Dedifferentiated amniotic fluid mesenchymal stem cell (primary cell): ENCODE measurements around the gene MLXIP.
"Not testable (repeated sequence)": the region's sequence is repeated elsewhere in the genome, so short reads cannot be mapped to it uniquely, and the experiment has no call there.

Experiments
- DNase-seq: peaks from one replicate; pipeline ENCODE4 v3.0.0-alpha.2; 2016; ENCODE audit errors: extremely low spot score

Gene MLXIP, protein sequence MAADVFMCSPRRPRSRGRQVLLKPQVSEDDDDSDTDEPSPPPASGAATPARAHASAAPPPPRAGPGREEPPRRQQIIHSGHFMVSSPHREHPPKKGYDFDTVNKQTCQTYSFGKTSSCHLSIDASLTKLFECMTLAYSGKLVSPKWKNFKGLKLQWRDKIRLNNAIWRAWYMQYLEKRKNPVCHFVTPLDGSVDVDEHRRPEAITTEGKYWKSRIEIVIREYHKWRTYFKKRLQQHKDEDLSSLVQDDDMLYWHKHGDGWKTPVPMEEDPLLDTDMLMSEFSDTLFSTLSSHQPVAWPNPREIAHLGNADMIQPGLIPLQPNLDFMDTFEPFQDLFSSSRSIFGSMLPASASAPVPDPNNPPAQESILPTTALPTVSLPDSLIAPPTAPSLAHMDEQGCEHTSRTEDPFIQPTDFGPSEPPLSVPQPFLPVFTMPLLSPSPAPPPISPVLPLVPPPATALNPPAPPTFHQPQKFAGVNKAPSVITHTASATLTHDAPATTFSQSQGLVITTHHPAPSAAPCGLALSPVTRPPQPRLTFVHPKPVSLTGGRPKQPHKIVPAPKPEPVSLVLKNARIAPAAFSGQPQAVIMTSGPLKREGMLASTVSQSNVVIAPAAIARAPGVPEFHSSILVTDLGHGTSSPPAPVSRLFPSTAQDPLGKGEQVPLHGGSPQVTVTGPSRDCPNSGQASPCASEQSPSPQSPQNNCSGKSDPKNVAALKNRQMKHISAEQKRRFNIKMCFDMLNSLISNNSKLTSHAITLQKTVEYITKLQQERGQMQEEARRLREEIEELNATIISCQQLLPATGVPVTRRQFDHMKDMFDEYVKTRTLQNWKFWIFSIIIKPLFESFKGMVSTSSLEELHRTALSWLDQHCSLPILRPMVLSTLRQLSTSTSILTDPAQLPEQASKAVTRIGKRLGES

DNA sequence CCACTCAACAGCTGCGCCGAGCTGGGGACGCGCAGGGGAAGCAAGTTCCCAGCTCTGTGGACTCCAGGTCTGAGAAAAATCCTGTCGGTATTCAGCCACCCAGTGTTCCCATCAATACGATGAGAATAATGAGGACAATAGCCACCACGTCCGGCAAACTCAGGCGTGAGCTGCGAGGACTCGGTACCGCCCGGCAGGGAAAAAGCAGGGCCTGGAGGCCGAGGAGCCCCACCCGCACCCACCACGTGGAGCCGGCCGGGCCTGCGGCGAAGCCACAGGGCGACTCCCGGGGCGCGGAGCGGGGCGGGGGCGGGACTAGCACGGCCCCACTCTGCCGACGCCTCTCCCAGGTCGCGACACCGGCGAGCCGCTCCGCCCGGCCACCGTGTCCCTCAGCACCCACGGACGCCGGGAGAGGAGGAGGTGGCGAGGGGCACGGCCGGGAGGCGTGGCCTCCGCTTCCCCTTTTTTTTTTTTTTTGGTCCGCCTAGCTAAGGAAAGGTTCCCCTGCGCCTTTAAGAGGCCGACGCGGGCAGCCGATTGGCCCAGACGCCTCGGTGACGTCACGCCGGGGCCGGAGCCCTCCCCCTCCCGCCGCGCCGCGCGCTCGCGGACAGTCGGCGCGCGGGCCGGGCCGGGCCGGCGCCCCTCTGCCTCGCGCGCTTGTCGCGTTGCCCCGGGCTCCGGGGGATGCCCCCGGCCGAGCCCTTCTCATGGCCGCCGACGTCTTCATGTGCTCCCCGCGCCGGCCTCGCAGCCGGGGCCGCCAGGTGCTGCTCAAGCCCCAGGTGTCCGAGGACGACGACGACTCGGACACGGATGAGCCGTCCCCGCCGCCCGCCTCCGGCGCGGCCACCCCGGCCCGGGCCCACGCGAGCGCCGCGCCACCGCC is at the start of gene MLXIP:
Gene MLXIP (plus strand): TSS at position 616 of the 892 bp plus-strand sequence. CDS start 98 bp downstream, at position 714.
- DNase-seq: peak; percentile 90

DNA sequence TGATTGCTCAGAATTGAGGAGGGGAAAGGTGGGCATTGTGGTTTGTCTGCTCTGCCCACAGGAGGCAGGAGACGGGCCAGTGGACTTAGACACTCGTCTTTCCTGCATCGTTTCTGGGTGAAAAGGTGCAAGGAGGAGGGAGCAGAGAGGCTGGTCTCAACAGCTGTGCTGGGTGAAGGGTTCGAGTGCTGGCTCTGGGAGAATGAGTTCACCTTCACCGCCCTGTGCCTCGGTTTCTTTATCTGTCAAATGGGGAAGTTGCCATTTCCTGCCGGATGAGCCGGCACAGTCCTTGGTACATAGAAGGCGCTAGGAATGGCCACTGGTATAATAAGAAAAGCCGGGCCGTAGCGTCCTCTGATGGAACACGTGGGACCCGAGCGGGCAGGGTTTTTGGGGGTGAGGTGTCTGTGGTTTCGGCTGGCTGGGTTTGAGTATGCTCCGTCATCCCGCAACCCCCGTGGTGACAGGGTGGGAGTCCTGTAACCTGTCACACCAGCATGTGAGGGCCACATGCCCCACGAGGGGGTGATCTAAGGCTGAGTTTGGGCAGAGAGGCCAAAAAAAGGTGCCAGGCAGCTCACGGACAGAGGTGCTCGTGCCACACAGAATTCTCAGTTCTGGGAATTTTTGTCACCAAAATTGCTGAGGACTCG is 49.5 kb upstream of the MLXIP start:
- no peak for DNase-seq

DNA sequence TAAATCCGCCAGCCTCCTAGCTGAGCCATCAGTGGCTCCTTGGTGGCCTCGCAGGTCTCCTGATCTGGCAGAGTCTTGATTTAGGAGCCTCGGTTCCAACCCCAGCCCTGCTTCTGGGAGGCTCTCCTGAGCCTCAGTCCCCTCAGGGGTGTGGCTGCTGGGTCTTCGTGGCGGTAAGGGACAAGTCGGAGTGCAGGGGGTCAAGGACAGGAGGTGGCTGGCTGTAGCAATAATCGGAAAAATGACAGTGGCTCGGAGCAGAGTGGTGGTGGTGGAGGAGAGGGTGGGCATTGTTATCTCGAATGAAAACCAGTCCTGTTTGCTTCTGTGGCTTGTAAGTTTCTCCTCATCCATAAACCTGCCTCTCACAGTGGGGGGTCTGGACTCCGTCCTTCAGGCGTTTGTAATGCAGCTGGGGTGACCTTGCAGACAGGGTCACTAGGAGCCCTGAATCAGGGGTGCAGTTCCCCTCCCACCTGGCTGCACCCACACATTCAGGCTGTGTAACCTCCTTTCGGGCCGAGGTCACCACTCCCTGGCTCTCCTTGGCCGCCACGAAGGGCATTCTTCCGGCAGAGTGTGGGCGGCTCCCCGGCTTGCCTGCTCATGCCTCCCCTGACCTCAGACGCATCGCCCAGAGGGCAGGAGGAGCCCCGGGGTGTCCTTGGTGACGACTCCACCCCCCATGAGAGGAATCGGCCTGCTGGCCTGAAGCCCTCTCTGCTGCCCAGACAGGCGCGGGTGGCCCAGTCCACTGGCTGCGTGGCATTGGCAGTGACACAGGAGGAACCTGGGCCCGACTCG is 48.7 kb upstream of the MLXIP start:
- no peak for DNase-seq

DNA sequence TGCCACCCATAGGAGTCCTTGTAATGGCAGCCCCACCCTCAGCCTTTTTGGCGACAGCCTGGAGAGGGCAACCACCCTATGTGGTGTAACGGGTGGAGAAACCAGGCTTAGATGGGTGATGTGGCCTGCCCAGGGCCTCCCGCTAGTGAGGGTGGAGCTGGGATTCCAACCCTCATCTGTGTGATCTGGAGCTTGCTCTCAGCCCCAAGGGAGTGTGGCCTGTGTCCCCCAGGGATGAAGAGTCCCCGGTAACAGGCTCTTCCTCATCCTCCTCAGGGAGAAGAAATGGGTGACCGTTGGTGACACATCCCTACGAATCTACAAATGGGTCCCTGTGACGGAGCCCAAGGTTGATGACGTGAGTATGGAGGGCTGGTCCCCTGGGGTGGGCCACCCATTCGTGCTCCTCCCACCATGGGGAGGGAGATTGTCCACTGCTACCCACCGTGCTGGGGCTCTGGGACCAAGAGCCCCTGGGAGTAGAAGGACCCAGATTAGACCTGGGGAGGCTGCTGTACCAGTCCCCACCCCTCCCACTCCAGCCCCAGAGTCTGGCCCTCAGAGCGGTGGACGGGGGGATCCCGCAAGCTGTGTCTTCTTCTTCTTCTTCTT is 48.0 kb upstream of the MLXIP start:
- no peak for DNase-seq

DNA sequence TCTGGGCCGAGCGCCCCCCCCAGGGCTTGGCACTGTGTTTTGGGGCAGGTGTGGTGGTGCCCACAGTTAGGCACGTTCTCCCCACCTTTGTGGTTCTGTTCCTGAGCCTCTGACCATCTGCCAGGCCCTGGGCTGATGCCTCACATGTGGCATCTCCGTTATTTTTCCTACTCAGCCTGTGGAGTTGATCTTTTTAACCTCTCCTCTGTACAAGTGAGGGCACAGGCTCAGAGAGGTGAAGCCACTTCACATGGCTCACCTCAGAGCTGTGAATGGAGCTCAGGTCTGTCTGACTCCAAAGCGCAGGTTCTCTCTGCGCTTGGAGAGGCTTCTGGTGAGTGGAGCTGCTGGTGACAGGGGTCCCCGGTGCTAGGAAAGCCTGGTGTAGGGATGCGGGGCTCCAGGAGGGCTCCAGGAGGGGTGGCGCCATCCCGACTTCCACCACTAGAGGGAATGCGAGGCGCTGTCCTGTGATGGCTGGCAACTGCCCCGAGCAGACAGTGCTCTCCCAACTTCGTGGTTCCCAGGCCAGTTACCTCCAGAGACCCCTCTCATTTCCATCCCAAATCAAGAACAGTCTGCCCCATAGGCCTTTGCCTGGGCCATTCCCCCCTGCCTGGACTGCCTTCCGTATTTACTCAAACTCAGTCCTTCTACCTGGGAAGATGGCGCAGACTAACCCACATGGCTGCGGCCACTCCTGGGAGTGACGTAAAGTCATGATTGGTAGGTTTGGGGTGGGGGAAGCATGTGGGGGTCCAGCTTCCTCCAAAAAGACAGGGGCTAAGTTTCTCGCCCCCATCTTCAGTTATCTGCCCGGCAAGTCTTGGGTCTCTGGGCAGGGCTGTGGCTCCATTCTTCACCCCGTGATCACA is 47.0 kb upstream of the MLXIP start:
- no peak for DNase-seq

DNA sequence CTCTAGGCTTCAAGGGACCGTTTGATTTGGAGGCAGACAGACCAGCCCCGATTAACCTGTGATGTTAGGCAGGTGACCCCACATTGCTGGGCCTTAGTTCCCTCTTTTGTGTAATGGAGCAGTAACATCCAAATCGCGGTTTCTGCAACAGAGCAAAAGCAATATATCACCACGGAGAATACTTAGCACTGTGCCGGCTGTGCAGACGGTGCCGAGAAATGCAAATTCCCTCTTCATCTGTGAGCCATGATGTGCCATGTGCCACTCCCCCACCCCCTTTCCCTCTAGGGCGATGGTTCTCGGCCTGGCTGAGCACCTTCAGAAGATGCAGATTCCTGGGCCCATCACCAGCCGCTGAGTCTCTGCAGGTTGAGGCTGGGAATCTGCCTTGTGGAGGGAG is 46.0 kb upstream of the MLXIP start:
- no peak for DNase-seq

DNA sequence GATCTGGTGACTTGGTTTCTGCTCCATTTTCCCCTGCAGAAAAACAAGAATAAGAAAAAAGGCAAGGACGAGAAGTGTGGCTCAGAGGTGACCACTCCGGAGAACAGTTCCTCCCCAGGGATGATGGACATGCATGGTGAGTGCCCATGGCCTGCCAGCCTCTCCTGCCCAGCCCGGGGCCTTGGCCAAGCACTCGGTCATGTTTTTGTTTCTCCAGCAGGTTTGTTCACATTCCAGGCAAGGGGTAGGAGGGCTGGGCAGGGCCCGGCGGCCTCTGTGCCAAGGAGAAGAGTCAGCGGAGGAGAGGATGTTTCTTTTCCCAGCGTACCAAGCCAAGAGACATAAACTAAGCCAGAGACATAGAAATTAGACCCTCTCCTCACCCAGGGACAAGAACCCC is 43.3 kb upstream of the MLXIP start:
- DNase-seq: no peak

DNA sequence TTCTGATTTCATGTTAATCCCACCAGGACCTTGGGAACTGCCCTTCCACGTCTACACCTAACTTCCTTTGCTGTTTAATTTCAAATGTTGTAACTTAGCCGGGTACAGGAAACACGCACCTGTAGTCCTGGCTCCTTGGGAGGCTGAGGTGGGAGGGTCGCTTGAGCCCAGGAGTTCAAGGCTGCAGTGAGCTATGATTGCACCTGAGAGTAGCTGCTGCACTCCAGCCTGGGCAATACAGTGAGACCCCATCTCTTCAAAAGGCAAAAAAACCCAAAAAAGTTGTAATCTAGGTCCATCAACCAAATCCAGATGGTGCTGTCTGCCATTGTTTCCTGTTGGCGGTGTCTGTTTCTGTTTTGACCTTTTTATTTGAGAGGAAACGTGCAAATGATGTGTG is 42.4 kb upstream of the MLXIP start:
- no peak for DNase-seq

DNA sequence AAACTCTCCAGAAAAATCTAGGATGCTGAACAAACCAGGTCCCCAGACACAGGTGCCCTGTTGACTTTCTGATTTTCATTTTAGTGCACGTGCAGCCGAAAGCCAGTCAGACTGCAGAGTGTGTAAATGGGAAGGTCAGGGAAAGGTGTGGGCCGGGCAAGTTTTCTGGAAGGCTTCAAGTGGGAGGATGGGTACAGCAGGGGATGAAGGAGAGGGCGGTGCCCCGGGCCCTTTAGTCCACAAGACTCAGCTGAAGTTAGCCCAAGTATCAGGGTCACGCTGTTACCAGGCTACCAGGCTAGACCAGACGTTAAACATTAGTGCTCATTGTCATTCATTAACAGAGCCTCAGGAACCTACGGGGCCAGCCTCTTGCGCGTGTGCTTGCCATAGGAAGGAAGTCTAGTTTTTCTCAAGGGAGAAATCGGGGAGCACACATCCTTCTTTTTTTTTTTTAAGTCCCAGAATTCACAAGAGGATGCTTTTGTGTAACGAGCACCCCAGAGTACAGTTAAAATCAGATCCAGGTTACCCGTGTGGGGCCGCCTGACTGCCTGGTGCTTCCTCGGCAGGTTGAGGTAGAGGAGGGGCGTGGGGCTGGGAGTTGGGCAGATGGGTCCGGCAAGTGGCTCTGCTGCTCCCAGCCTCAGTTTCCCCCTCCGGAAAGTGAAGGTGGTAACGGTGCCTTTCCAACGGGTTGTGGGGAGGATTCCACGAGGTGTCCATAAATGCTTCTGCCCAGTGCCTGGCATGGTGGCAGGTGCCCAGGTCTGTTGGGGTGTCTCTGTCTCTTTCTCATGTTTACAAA is 37.8 kb upstream of the MLXIP start:
- DNase-seq: no peak

DNA sequence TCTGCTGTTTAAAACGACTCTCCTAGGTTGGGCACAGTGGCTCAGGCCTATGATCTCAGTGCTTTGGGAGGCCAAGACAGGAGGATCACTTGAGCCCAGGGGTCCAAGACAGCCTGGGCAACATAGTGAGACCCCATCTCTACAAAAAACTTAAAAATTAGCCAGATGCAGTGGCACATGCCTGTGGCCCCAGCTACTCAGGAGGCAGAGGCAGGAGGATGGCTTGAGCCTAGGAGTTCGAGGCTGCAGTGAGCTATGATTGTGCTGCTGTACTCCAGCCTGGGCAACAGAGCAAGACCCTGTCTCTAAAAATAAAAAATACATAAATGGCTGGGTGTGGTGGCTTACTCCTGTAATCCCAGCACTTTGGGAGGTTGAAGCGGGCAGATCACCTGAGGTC is 37.1 kb upstream of the MLXIP start:
- DNase-seq: not testable (repeated sequence)

DNA sequence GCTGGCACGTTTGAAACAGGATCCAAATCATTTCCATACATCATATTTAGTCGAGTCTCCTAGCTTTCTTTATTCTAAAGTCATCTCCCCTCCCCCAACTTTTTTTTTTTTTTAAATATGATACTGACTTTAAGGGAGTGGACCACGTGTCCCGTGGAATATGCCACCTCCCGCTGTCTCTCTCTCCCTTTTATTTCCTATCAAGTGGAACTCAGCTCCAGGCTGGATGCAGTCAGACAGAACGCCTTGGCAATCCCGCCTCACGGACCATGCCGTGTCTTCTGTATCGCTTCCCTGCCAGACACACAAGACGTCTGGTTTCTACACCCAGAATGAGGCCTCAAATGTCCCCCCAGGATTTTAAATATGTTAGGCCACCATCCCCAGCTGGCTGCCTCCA is 35.6 kb upstream of the MLXIP start:
- DNase-seq: no peak

DNA sequence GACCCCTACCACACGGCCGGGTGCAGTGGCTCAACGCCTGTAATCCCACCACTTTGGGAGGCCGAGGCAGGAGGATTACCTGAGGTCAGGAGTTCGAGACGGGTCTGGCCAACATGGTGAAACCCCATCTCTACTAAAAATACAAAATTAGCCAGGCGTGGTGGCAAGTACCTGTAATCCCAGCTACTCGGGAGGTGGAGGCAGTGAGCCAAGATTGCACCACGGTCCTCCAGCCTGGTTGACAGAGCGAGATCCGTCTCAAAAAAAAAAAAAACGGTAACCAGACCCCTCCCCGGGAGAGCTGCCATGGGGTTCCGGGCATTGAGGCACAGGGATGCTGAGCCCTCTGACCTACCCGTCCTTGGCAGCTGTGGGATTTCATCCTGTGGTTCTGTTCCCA is 35.1 kb upstream of the MLXIP start:
- DNase-seq: no peak

DNA sequence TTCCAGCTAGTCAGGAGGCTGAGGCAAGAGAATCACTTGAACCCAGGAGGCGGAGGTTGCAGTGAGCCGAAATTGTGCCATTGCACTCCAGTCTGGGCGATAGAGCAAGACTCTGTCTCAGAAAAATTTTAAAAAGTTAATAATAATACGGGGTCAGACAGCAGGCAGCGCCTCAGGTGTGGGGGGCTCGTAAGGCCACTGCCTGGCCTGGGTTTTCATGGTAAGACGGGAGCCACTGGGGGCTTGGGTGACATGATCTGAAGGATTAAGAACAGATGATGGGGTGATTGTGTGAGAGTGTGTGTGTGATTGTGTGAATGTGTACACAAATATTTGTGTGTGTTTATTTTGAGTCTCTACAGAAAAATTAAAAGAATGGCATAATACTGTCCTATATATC is 33.3 kb upstream of the MLXIP start:
- DNase-seq: no peak

DNA sequence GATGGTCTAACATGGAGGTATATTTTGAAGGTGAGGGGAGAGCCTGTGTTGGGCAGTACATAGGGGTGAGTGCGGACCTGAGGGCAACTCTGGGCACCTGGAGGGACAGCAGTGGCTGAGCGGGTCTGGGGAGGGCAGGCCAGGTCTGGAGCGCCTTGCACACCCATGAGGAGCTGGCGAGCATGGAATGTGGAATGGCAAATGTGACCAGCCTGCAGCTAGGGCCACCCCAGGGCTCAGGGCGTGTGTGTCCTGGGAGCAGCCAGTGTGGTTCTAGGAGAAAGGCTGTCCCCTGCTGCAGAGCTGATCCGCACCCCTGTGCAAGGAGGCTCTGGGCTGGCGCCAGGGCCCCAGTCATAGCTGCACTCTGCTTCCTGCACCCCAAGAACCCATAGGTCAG is 32.4 kb upstream of the MLXIP start:
- DNase-seq: no peak

DNA sequence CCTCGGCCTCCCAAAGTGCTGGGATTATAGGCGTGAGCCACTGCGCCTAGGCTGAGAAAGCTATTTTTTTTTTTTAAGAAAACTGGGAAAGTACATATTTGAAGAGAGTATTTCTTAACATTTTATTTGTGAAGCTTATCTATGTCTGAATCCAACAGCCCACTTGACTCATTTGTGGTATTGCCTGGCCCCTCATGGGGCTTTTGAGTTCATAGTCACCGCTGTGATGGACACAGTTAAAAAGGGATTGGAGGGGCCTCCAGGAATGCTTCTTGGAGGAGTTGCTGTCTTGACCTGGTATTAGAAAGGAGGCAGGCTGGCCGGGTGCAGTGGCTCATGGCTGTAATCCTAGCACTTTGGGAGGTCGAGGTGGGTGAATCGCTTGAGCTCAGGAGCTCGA is 30.4 kb upstream of the MLXIP start:
- no peak for DNase-seq

DNA sequence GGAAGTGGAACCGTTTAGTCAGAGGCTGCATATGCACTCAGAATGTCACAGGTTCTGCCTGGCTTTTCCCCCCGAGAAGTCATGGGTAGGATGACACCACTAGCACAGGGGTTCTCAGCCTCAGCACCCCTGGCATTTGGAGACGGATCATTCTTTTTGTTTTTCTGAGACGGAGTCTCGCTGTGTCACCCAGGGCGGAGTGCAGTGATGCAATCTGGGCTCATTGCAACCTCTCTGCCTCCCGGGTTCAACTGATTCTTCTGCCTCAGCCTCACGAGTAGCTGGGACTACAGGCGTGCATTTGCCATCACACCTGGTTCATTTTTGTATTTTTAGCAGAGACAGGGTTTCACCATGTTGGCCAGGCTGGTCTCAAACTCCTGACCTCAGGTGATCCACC is 28.7 kb upstream of the MLXIP start:
- no peak for DNase-seq

DNA sequence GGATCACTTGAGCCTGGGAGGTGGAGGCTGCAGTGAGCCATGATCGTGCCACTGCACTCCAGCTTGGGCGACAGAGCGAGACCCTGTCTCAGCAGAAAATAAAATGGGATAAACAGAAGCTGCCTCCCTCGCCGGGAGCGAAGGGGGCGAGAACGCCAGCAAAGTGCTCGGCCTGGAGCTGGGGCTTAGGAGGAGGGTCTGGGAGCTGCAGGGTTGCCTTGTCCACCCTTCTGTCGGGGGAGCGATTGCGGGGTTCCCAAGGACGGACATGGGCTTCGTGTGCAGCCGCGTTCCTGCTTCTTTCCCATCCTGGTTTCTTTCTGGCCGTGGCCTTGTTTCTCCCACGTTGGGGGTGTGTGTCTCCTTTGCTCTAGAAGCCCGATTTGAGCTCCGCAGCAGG is 27.9 kb upstream of the MLXIP start:
- DNase-seq: no peak

DNA sequence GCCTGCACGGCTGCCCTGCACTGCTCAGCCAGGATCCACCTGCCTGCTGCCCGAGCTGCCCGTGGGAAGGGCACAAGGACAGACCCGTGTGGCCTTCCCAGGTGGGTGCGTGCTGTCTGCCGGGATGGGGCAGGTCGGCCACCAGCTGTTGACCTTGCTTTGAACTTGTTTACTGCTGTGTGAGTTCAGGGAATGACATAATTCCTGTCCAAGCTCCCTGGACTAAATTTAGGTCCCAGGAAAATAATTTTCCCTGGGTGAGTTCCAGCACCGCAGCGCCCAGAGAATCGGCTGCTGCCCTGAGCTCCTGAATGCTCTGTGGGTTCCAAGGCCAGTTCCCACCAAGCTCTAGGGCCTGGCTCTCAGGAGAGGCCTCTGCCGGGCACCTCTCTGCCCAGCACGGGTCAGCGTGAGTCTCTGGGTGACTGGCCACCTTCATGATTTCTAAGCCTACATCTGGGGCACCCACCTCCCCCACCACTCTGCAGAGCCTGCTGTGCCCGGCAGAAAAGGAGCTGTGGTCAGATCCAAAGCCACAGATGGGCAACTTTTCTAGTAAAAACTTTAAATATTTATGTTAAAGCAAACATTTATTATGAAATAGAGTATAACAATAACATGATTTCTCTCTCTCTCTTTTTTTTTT is 27.2 kb upstream of the MLXIP start:
- DNase-seq: no peak
